Measurements from ENCODE around the gene MISFA.

MISFA gene

GRCh38 chr11:18578975-18579598 lies 20.5 kb upstream of the MISFA start:
- Histone ChIP-seq H3K27me3 (ENCODE audit: insufficient read depth, poor library complexity, severe bottlenecking) (no peaks in the 10 kb centered on the region), H3K4me3 (replicated peaks; ENCODE audit: insufficient read depth, low read length) (no peak overlapping the region), H3K27ac (replicated peaks) (no peak overlapping the region)
- no peak for TF ChIP-seq POLR2AphosphoS5 (IDR thresholded peaks at IDR 0.05; ENCODE audit: low read depth)
- TF ChIP-seq CTCF (IDR thresholded peaks at IDR 0.05; ENCODE audit: insufficient read depth, low read length) = no peak
- no peak for TF ChIP-seq REST (IDR thresholded peaks at IDR 0.05; ENCODE audit: insufficient replicate concordance, low read depth)
- no peak for TF ChIP-seq GABPA (IDR thresholded peaks at IDR 0.05; ENCODE audit: low read depth)
- no peak for TF ChIP-seq SPI1 (IDR thresholded peaks at IDR 0.05; ENCODE audit: borderline replicate concordance, low read depth)
- DNase-seq (ENCODE audit: low read depth in 1 of 2, low spot score in 1 of 2) = no peak

GRCh38 chr11:18580113-18580766 lies 19.3 kb upstream of the MISFA start:
- Histone ChIP-seq H3K4me3 (replicated peaks; ENCODE audit: insufficient read depth, low read length) (no peak overlapping the region), H3K27ac (replicated peaks) (no peak overlapping the region), H3K27me3 (ENCODE audit: insufficient read depth, poor library complexity, severe bottlenecking) (no peaks in the 10 kb centered on the region)
- no peak for DNase-seq (ENCODE audit: low read depth in 1 of 2, low spot score in 1 of 2)
- TF ChIP-seq POLR2AphosphoS5 (IDR thresholded peaks at IDR 0.05; ENCODE audit: low read depth) (no peak), REST (IDR thresholded peaks at IDR 0.05; ENCODE audit: insufficient replicate concordance, low read depth) (no peak), SPI1 (IDR thresholded peaks at IDR 0.05; ENCODE audit: borderline replicate concordance, low read depth) (no peak), GABPA (IDR thresholded peaks at IDR 0.05; ENCODE audit: low read depth) (no peak), CTCF (IDR thresholded peaks at IDR 0.05; ENCODE audit: insufficient read depth, low read length) (no peak)

GRCh38 chr11:18581825-18582224 lies 17.8 kb upstream of the MISFA start:
- Histone ChIP-seq H3K27ac (replicated peaks) (no peak overlapping the region), H3K27me3 (ENCODE audit: insufficient read depth, poor library complexity, severe bottlenecking) (no peaks in the 10 kb centered on the region), H3K4me3 (replicated peaks; ENCODE audit: insufficient read depth, low read length) (no peak overlapping the region)
- no peak for DNase-seq (ENCODE audit: low read depth in 1 of 2, low spot score in 1 of 2)
- TF ChIP-seq CTCF (IDR thresholded peaks at IDR 0.05; ENCODE audit: insufficient read depth, low read length) (no peak), REST (IDR thresholded peaks at IDR 0.05; ENCODE audit: insufficient replicate concordance, low read depth) (no peak), GABPA (IDR thresholded peaks at IDR 0.05; ENCODE audit: low read depth) (no peak), SPI1 (IDR thresholded peaks at IDR 0.05; ENCODE audit: borderline replicate concordance, low read depth) (no peak), POLR2AphosphoS5 (IDR thresholded peaks at IDR 0.05; ENCODE audit: low read depth) (no peak)
